SU-DHL-6 (cell line): Measurements from ENCODE around the gene FRAS1.

Experiments
- H2AFZ ChIP-seq: fragments of 200-600 bp; sonication (generic); 2 replicates; pipeline ENCODE4 v1.6.1; 2014; ENCODE audit warnings: low read depth, mild to moderate bottlenecking, moderate library complexity, mixed read lengths, antibody characterized with exemption, low read length; ENCODE audit not compliant: severe bottlenecking
- H3F3A ChIP-seq: fragments of 200-600 bp; shearing (Covaris generic); 2 replicates; pipeline ENCODE4 v1.6.0; 2016; ENCODE audit warnings: antibody characterized with exemption, mild to moderate bottlenecking; ENCODE audit not compliant: insufficient read depth
- H3K27ac ChIP-seq: fragments of 200-600 bp; sonication (generic); 2 replicates; pipeline ENCODE4 v1.5.1; 2016; ENCODE audit warnings: low read depth, mild to moderate bottlenecking, low read length, moderate library complexity, mixed read lengths
- H3K27me3 ChIP-seq: fragments of 200-600 bp; sonication (generic), shearing (Covaris generic); 2 replicates; pipeline ENCODE4 v1.6.0; 2014; ENCODE audit warnings: mild to moderate bottlenecking, low read length
- H3K36me3 ChIP-seq: fragments of 200-600 bp; sonication (generic); 2 replicates; pipeline ENCODE4 v1.6.1; 2014; ENCODE audit warnings: mild to moderate bottlenecking, low read length, mixed read lengths
- H3K4me2 ChIP-seq: fragments of 300-600, 200-600 bp; shearing (Covaris generic), sonication (generic); 2 replicates; pipeline ENCODE4 v1.6.0; 2014; ENCODE audit warnings: low read length, low read depth, mild to moderate bottlenecking; ENCODE audit not compliant: poor library complexity, severe bottlenecking
- H3K4me3 ChIP-seq: fragments of 200-600 bp; sonication (generic); 2 replicates; pipeline ENCODE4 v1.5.1; 2014; ENCODE audit warnings: antibody characterized with exemption, low read length, mild to moderate bottlenecking, mixed read lengths; ENCODE audit not compliant: insufficient read depth, poor library complexity, severe bottlenecking
- H3K79me2 ChIP-seq: fragments of 200-600 bp; sonication (generic); 2 replicates; pipeline ENCODE4 v1.6.1; 2014; ENCODE audit warnings: mild to moderate bottlenecking, low read length, moderate library complexity; ENCODE audit not compliant: insufficient read depth
- H3K9ac ChIP-seq: fragments of 200-600 bp; sonication (generic); 2 replicates; pipeline ENCODE4 v1.7.0; 2014; ENCODE audit warnings: mild to moderate bottlenecking, low read length
- H3K9me2 ChIP-seq: fragments of 200-600 bp; sonication (generic); replicated peaks from 2 replicates; pipeline ENCODE4 v1.6.1; 2014; ENCODE audit warnings: low read length; ENCODE audit not compliant: insufficient read depth
- H3K9me3 ChIP-seq: fragments of 200-600 bp; sonication (generic); 2 replicates; pipeline ENCODE4 v1.6.1; 2014; ENCODE audit warnings: low read length, mixed read lengths; ENCODE audit not compliant: insufficient read depth
- H4K20me1 ChIP-seq: fragments of 200-600 bp; sonication (generic); 2 replicates; pipeline ENCODE4 v1.6.1; 2014; ENCODE audit warnings: low read depth, mild to moderate bottlenecking, antibody characterized with exemption, low read length, moderate library complexity, mixed read lengths
- EZH2phosphoT487 ChIP-seq: fragments of 200-600 bp; sonication (generic), shearing (Covaris generic); conservative IDR thresholded peaks from 2 replicates; pipeline ENCODE4 v1.6.1; 2018; ENCODE audit warnings: mild to moderate bottlenecking, antibody characterized with exemption, low read length, moderate library complexity, mixed read lengths
- TF ChIP-seq, protein P1 (sequence below): fragments of 200-600 bp; sonication (generic); IDR thresholded peaks from one replicate; pipeline ENCODE4 v1.5.1; 2017; ENCODE audit warnings: antibody characterized with exemption, mild to moderate bottlenecking, low read length, moderate library complexity; ENCODE audit not compliant: insufficient read depth, poor library complexity, severe bottlenecking

The FRAS1 gene

DNA sequence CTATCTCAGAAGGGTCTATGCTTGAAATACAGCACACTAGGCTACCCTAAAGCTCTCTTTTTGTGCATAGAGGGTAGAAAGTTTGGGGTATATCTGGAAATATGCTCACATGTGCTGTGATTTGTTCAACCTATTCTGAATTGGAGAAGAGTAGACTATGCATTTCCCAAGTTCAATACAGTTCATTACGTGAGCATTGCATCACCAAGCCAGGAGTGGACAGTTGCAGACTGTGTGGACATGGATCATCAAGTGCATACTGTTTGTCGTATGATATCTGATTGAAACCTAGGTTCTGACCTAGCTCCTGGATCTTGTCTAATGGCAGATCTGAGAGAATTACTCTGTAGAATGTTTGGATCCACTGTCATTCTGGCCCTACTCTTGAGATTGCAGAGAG is 161.1 kb downstream of the FRAS1 start:
- Histone ChIP-seq H3F3A (no peaks in the 10 kb centered on the region), H2AFZ (no peak overlapping the region), H4K20me1 (no peaks in the 10 kb centered on the region), H3K27ac (no peak overlapping the region), H3K4me3 (no peak overlapping the region), H3K36me3 (no peaks in the 10 kb centered on the region), H3K79me2 (no peaks in the 10 kb centered on the region), H3K27me3 (no peaks in the 10 kb centered on the region), H3K9ac (no peak overlapping the region), H3K9me2 (no peaks in the 10 kb centered on the region), H3K9me3 (no peaks in the 10 kb centered on the region), H3K4me2 (no peak overlapping the region)
- TF ChIP-seq, protein P1, sequence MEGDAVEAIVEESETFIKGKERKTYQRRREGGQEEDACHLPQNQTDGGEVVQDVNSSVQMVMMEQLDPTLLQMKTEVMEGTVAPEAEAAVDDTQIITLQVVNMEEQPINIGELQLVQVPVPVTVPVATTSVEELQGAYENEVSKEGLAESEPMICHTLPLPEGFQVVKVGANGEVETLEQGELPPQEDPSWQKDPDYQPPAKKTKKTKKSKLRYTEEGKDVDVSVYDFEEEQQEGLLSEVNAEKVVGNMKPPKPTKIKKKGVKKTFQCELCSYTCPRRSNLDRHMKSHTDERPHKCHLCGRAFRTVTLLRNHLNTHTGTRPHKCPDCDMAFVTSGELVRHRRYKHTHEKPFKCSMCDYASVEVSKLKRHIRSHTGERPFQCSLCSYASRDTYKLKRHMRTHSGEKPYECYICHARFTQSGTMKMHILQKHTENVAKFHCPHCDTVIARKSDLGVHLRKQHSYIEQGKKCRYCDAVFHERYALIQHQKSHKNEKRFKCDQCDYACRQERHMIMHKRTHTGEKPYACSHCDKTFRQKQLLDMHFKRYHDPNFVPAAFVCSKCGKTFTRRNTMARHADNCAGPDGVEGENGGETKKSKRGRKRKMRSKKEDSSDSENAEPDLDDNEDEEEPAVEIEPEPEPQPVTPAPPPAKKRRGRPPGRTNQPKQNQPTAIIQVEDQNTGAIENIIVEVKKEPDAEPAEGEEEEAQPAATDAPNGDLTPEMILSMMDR: no peak
- no peak for TF ChIP-seq EZH2phosphoT487

DNA sequence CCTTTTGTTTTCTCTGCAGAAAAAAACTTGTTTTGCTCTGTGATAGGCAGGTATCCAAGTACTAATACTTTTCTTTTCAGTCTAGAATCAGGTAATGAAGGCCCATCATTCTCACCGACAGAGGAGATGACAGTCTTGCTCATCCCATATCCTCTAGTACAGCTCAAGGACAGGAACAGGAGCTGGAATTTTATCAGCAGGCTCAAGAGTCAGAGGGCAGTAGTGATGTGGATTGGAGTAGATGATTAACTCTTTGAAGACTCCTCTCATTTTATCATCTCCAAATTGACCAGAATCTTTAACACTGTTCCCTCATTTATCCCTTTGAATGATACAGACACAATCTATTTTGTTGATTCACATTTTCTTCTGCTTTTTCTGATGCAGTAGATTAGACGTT is 162.7 kb downstream of the FRAS1 start:
- H3F3A ChIP-seq: no peaks in the 10 kb centered on the region
- H3K9me3 ChIP-seq: no peaks in the 10 kb centered on the region
- H3K9me2 ChIP-seq: no peaks in the 10 kb centered on the region
- no peak overlapping the region for H2AFZ ChIP-seq
- no peaks in the 10 kb centered on the region for H3K27me3 ChIP-seq
- H3K9ac ChIP-seq: no peak overlapping the region
- H3K4me3 ChIP-seq: no peak overlapping the region
- no peaks in the 10 kb centered on the region for H3K36me3 ChIP-seq
- no peaks in the 10 kb centered on the region for H4K20me1 ChIP-seq
- no peaks in the 10 kb centered on the region for H3K79me2 ChIP-seq
- no peak overlapping the region for H3K4me2 ChIP-seq
- no peak overlapping the region for H3K27ac ChIP-seq
- TF ChIP-seq EZH2phosphoT487: no peak
- TF ChIP-seq, protein P1: no peak

DNA sequence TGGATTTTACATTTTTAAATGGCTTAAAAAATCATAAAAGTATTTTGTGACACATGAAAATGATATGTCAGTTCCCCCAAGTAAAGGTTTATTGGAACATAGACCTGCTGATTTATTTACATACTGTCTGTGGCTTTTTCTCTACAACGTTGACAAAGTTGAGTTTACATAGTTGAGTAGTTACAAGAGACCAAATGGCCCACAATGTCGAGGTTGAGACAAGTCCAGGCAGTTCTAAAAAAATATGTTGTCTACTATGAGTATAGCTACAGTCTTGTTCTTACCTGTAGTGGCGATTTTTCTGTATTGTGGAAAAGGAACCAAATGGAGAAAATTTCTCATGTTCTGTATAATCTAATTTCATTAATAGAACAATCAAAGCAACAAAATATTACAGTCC is 163.2 kb downstream of the FRAS1 start:
- TF ChIP-seq EZH2phosphoT487: no peak
- TF ChIP-seq, protein P1: no peak
- Histone ChIP-seq H3K27me3 (no peaks in the 10 kb centered on the region), H4K20me1 (no peaks in the 10 kb centered on the region), H3K79me2 (no peaks in the 10 kb centered on the region), H3K36me3 (no peaks in the 10 kb centered on the region), H3K4me3 (no peak overlapping the region), H3K4me2 (no peak overlapping the region), H3F3A (no peaks in the 10 kb centered on the region), H3K9me2 (no peaks in the 10 kb centered on the region), H3K9me3 (no peaks in the 10 kb centered on the region), H2AFZ (no peak overlapping the region), H3K27ac (no peak overlapping the region), H3K9ac (no peak overlapping the region)
